ENCODE data around the gene SPCS3. TPM values are rescaled to one million over a fixed set of nuclear protein-coding genes. Genes with fewer than 3 reads are reported as not detected.

Gene SPCS3
- total RNA-seq: 112 and 132 TPM in 2 replicates

GRCh38 chr4:176319704-176320339 lies at the start of gene SPCS3:
Gene SPCS3 (plus strand): TSS chr4:176319966. CDS start chr4:176320077, 111 bp downstream.

Other genes starting within 250 kb of the SPCS3 start
- 0.13 TPM in 1 of 2 replicates, not detected in the other for gene SPATA4, start 124.4 kb upstream of the SPCS3 start, total RNA-seq
- 0.26 and 0.97 TPM in 2 replicates for gene ASB5, start 50.7 kb upstream of the SPCS3 start, total RNA-seq